HG02588 (cell line): ENCODE data around the gene PCDHGB1.
A peak's percentile ranks its signal among the peaks of the same experiment; 100 is the strongest.
"Not testable (repeated sequence)": the region's sequence is repeated elsewhere in the genome, so short reads cannot be mapped to it uniquely, and the experiment has no call there.

Experiments used
- ATAC-seq: cut with Tn5 transposase; IDR thresholded peaks from one replicate; pipeline ENCODE4 v1.9.1; 2021; ENCODE audit warnings: mild to moderate bottlenecking, moderate library complexity; ENCODE audit not compliant: unreplicated experiment

PCDHGB1 gene

DNA sequence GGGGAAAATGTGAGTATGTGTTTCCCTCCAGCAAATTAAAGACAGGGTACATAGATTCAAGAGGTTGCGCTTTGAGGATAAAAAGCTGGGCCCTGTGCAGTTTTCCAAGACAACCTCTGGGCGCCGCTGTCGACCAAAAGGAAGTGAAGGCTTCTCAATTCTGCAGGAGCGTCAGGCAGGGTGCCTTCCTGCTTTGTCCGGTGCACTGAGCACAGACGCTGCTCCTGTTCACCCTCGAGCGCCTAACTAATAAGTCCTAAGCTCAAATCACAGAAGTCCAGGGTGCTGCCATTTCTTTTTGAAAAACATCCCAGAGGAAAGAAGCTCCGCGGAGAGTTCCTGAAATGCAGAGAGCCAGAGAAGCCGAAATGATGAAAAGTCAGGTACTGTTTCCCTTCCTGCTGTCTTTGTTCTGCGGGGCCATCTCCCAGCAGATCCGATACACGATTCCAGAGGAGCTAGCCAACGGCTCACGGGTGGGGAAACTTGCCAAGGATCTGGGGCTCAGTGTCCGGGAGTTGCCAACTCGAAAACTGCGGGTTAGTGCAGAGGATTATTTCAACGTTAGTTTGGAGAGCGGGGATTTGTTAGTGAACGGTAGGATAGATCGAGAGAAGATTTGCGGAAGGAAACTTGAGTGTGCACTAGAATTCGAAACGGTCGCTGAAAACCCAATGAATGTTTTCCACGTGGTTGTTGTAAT lies at the start of gene PCDHGB1:
TSS of gene PCDHGB1 (plus strand) at position 183 of the 703 bp plus-strand sequence. CDS start at position 345, 162 bp downstream.
- no peak for ATAC-seq

GRCh38 chr5:141303756-141304155 lies 46.1 kb upstream of the PCDHGB1 start, which contains the start of gene SLC25A2:
Gene SLC25A2, minus strand, starts transcription at chr5:141304049. Its CDS starts 184 bp downstream, at chr5:141303865.
- ATAC-seq = no peak

DNA sequence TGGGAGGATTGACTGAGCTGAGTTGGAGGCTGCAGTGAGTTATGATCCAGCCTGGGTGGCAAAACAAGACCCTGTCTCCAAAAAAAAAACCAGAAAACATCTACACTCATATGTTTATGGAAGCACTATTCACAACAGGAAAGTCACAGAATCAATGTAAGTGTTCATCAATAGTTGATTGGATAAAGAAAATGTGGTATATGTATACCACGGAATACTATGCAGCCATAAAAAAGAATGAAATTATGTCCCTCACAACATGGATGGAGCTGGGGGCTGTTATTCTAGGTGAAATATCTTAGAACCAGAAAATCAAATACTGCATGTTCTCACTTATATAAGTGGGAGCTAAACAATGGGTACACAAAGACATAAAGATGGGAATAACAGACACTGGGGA lies 43.3 kb upstream of the PCDHGB1 start:
- ATAC-seq = no peak

GRCh38 chr5:141313711-141314110 lies 36.2 kb upstream of the PCDHGB1 start:
- ATAC-seq = no peak

DNA sequence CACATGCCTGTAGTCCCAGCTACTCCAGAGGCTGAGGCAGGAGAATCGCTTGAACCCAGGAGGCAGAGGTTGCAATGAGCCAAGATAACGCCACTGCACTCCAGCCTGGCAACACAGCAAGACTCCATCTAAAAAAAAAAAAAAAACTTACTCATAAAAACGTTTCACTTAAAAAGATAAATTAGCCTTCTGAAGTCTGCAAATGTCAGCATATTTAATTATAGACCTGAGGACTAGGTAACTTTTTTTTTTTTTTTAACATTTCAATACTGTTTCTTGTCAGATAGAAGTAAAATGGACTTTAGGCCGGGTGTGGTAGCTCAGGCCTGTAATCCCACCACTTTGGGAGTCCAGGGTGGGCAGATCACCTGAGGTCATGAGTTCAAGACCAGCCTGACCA lies 32.9 kb upstream of the PCDHGB1 start:
- not testable (repeated sequence) for ATAC-seq

DNA sequence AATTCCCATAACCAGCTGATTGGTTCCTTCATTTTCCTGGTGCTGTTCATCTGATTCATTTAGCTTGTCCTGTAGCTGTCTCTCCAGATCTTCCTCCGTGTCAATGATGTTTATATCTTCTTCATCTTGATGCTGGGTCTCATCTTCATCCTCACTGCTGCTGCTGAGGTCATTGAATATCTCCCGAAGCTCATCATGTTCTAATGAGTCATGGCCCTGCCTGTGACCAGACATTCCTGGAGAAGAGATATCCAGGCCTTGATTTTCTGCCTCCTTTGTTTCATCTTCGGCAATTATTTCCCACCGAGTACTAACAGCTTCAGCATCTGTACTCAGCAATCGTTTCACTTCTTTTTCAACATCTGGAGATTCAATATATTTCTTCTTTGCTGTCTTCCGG lies 30.7 kb upstream of the PCDHGB1 start:
- ATAC-seq = no peak

GRCh38 chr5:141319699-141320098 lies 30.2 kb upstream of the PCDHGB1 start:
- no peak for ATAC-seq

GRCh38 chr5:141320225-141321169 lies 29.4 kb upstream of the PCDHGB1 start, which contains the start of gene TAF7:
Gene TAF7, minus strand, starts transcription at chr5:141320784. Its CDS starts 740 bp downstream, at chr5:141320044.
- ATAC-seq = peak; percentile 96

DNA sequence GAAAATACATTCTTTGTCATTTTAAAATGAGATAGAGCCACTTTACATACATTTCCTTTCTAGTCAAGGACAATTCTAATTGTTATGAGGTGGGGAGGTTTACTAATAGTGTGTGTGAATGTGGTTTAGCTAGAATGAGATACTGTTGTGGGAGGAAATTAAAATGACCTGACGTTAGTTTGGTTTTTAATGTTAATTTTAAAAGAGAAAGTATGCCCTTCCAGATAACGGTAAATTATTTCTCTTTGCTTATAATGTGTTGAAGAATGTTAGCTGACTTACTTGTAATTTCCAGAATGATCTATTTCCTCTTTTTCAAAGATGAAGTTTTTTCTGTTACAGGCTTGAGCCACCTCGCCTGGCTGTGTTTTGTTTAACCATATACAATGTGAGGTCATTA lies 27.6 kb upstream of the PCDHGB1 start:
- no peak for ATAC-seq

- ATAC-seq = peak; percentile 86
Measured at GRCh38 chr5:141326088-141326854, 23.6 kb upstream of the PCDHGB1 start.

GRCh38 chr5:141328231-141328630 lies 21.7 kb upstream of the PCDHGB1 start:
- no peak for ATAC-seq

DNA sequence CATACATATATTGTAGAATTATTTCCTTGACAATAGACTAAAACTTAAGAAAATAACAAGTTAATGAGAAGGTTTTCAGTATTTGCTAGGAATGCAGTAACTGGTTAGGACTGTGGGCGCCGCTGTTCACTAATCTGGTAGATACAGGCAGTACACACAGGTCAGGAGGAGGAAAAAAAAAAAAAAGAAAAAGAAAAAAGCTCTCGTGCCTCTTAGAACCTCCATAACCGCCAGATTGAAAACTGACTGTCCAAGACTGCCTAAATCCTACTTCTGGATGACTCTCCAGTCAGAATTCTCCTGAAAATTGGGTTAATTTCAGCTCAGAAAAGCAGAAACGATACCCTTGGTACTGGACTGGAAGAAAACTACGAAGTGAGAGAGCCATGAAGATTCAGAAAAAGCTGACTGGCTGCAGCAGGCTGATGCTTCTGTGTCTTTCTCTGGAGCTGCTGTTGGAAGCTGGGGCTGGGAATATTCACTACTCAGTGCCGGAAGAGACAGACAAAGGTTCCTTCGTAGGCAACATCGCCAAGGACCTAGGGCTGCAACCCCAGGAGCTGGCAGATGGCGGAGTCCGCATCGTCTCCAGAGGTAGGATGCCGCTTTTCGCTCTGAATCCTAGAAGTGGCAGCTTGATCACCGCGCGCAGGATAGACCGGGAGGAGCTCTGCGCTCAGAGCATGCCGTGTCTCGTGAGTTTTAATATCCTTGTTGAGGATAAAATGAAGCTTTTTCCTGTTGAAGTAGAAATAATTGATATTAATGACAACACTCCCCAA lies 19.4 kb upstream of the PCDHGB1 start, which contains the start of gene PCDHGA1:
TSS of gene PCDHGA1 (plus strand) at position 216 of the 782 bp plus-strand sequence.
- ATAC-seq = no peak

GRCh38 chr5:141332571-141332970 lies 17.3 kb upstream of the PCDHGB1 start:
- ATAC-seq = not testable (repeated sequence)

DNA sequence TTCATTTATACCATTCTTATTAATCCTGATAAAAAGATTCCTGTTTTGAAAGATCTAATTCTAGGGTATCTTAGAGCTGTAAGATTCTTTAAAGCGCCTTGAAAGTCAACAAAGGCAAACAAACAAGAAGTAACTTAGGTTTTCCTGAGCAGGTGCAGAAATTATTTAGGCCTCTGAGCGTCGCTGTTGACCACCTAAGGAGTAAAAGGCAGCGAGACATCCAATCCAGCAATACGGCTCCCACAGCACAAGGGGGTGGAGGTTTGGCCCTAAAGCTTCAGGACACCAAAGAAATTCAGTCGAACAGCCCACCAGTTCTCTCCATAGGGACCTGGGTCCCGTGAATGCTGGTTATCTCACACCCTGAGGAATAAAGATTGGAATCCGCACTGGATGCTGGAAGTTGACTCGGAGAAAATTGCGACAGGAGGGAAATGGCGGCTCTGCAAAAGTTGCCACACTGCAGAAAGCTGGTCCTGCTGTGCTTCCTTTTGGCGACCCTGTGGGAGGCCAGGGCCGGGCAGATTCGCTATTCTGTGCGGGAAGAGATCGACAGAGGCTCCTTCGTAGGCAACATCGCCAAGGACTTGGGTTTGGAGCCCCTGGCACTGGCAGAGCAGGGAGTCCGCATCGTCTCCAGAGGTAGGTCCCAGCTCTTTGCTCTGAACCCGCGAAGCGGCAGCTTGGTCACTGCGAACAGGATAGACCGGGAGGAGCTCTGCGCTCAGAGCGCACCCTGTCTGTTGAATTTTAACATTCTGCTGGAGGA lies 11.2 kb upstream of the PCDHGB1 start, which contains the start of gene PCDHGA2:
TSS of gene PCDHGA2 (plus strand) at position 223 of the 769 bp plus-strand sequence.
- ATAC-seq = no peak

- ATAC-seq = not testable (repeated sequence)
Measured at GRCh38 chr5:141340781-141341354, 9.0 kb upstream of the PCDHGB1 start.

- ATAC-seq = no peak
Measured at GRCh38 chr5:141342773-141343172, 7.1 kb upstream of the PCDHGB1 start.

DNA sequence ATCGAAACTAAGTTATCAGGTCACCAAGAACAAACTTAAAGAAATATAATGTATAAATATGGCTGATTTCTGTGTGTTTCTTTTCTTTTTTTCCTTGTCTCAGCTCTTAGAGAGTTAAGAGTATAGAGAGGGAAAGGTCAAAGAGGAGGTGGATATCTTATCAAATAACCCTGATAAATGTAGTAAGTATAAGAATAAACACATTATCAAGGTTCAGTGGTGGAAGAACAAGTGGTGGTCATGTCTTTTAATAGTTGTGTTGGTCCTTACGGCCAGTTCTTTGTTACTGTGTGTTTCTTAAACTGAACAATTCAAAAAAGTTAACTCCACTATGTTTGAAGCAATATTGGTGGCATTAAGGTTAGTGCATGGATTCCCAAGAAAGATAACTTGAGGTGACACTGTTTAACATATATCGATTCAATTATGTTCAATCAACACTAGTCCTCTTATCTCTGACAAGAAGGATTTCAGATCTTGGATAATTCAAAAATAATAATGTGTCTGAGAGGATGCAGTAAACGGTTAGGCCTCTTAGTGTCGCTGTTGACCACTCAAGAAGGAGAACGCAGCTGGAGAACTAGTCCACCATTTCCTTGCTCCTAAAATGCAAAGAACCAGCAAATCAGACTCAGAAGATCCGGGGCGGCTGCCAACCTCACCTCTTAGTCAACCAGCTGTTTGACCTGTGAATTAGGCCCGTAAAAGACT lies 6.5 kb upstream of the PCDHGB1 start, which contains the start of gene PCDHGA3:
TSS of gene PCDHGA3 (plus strand) at position 588 of the 711 bp plus-strand sequence. CDS start 205 bp downstream, outside the sequence.
- ATAC-seq = no peak

DNA sequence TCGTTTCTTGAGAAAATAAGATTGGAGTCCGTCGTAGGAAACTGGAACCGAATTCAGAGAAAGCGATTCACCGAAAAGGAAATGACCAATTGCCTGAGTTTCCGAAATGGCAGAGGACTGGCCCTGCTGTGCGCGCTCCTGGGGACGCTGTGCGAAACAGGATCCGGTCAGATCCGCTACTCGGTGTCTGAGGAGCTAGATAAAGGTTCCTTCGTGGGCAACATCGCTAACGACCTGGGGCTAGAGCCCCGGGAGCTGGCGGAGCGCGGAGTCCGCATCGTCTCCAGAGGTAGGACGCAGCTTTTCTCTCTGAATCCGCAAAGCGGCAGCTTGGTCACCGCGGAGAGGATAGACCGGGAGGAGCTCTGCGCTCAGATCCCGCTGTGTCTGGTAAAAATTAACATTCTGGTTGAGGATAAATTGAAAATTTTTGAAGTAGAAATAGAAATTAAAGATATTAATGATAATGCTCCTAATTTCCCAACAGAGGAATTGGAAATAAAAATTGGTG lies 5.9 kb upstream of the PCDHGB1 start:
- ATAC-seq = no peak
